A549 (cell line): ENCODE data around the gene NFKB2. TPM values are rescaled to one million over a fixed set of nuclear protein-coding genes. Genes with fewer than 3 reads are reported as not detected.

Experiments used
- ATAC-seq, 2 experiments: fragments of 200-7000 bp in 1 of 2; fragments of >200 bp in 1 of 2; cut with Nextera tagmentation in 1 of 2; cut with Tn5 transposase in 1 of 2; 3 replicates each; pipeline versions ENCODE4 v1.8.0 to v1.9.1; 2018 to 2020; ENCODE audit warnings: mild to moderate bottlenecking in 1 of 2, moderate library complexity in 1 of 2
- CTCF ChIA-PET: fragments of 300-600 bp; sonication (Branson Sonifier 250); formaldehyde crosslinking; extraction: SDS; loops from one replicate; lab custom pipeline; 2021; ENCODE audit warnings: antibody characterized with exemption, inconsistent platforms; lab: Yijun Ruan, JAX
- POLR2A ChIA-PET: fragments of 350-600 bp; formaldehyde crosslinking; extraction: SDS; loops from one replicate; lab custom pipeline; 2021; ENCODE audit warnings: antibody characterized with exemption, inconsistent platforms; lab: Yijun Ruan, JAX
- DNase-seq, 2 experiments: peaks; one replicate each; pipeline versions ENCODE4 v3.0.0 to v3.0.0-alpha.2; 2011 to 2016; ENCODE audit warnings: low read depth in 1 of 2, low spot score in 1 of 2
- FAIRE-seq: peaks from 2 replicates; lab custom pipeline; 2011; peaks lifted over from hg19 to GRCh38; lab: Jason Lieb, UNC
- H3K27ac ChIP-seq, 2 experiments: fragments of >200 bp; sonication (Bioruptor Twin); formaldehyde crosslinking; 3 replicates each; pipeline ENCODE4 v1.5.1; 2016 to 2017
- H3K4me1 ChIP-seq: fragments of >200 bp; sonication (Bioruptor Twin); formaldehyde crosslinking; 3 replicates; pipeline ENCODE4 v1.6.1; 2016
- H3K4me2 ChIP-seq: fragments of >200 bp; sonication (Bioruptor Twin); formaldehyde crosslinking; 3 replicates; pipeline ENCODE4 v1.6.1; 2016
- H3K4me3 ChIP-seq: fragments of >200 bp; sonication (Bioruptor Twin); formaldehyde crosslinking; 3 replicates; pipeline ENCODE4 v1.5.1; 2016
- H3K9me3 ChIP-seq: fragments of >200 bp; sonication (Bioruptor Twin); formaldehyde crosslinking; 3 replicates; pipeline ENCODE4 v1.6.1; 2016
- CBX2 ChIP-seq: fragments of 200-600 bp; sonication (generic); IDR thresholded peaks from 2 replicates; pipeline ENCODE4 v1.6.1; 2016; ENCODE audit warnings: low read depth, mild to moderate bottlenecking, borderline replicate concordance
- CBX8 ChIP-seq: fragments of 200-600 bp; sonication (generic); IDR thresholded peaks from 2 replicates; pipeline ENCODE4 v1.6.1; 2016
- CEBPB ChIP-seq, 2 experiments: fragments of >200 bp in 1 of 2; sonication (Bioruptor Twin) in 1 of 2; formaldehyde crosslinking in 1 of 2; IDR thresholded peaks; 2 replicates each; pipeline ENCODE4 v1.6.1; 2012 to 2016
- ELK1 ChIP-seq: fragments of 150-350 bp; IDR thresholded peaks from 2 replicates; pipeline ENCODE4 v1.6.1; 2014; ENCODE audit warnings: low read depth, mild to moderate bottlenecking, low read length
- FOSB ChIP-seq: fragments of 250-450 bp; sonication (Bioruptor Pico); IDR thresholded peaks from 2 replicates; pipeline ENCODE4 v1.5.0; 2020; ENCODE audit warnings: mild to moderate bottlenecking, moderate library complexity
- FOSL2 ChIP-seq, 2 experiments: fragments of 450-650 bp in 1 of 2; fragments of >200 bp in 1 of 2; sonication (Bioruptor Twin) in 1 of 2; formaldehyde crosslinking; IDR thresholded peaks; 2 replicates each; pipeline versions ENCODE4 v1.5.0 to v1.6.1; 2016 to 2020; ENCODE audit warnings: mild to moderate bottlenecking in 1 of 2, moderate library complexity in 1 of 2
- FOXS1 ChIP-seq: fragments of 250-450 bp; sonication (Bioruptor Pico); IDR thresholded peaks from 2 replicates; pipeline ENCODE4 v1.5.0; 2020; ENCODE audit warnings: mild to moderate bottlenecking, moderate library complexity
- HEYL ChIP-seq: fragments of 250-450 bp; sonication (Bioruptor Pico); IDR thresholded peaks from 2 replicates; pipeline ENCODE4 v1.8.0; 2021; ENCODE audit warnings: mild to moderate bottlenecking, moderate library complexity
- HOXB13 ChIP-seq: fragments of 250-450 bp; sonication (Bioruptor Pico); IDR thresholded peaks from 2 replicates; pipeline ENCODE4 v1.5.0; 2020; ENCODE audit warnings: low read depth, mild to moderate bottlenecking, moderate library complexity
- HOXB5 ChIP-seq: fragments of 250-450 bp; sonication (Bioruptor Pico); IDR thresholded peaks from 2 replicates; pipeline ENCODE4 v1.5.0; 2020; ENCODE audit warnings: mild to moderate bottlenecking, moderate library complexity
- JUN ChIP-seq, 2 experiments: fragments of >200 bp; sonication (Bioruptor Twin); formaldehyde crosslinking; IDR thresholded peaks; 2 replicates in 1 of 2; 3 replicates in 1 of 2; pipeline ENCODE4 v1.6.1; 2016 to 2017
- JUNB ChIP-seq: fragments of >200 bp; sonication (Bioruptor Twin); formaldehyde crosslinking; IDR thresholded peaks from 2 replicates; pipeline ENCODE4 v1.6.1; 2016
- KDM1A ChIP-seq: fragments of 200-600 bp; sonication (generic); IDR thresholded peaks from 2 replicates; pipeline ENCODE4 v1.6.1; 2016; ENCODE audit warnings: low read depth, mild to moderate bottlenecking
- KDM5A ChIP-seq: fragments of 200-600 bp; sonication (generic); IDR thresholded peaks from 2 replicates; pipeline ENCODE4 v1.6.1; 2016; ENCODE audit warnings: antibody characterized with exemption, mild to moderate bottlenecking
- MAFK ChIP-seq: fragments of 450-650 bp; IDR thresholded peaks from 2 replicates; pipeline ENCODE4 v1.6.1; 2014; ENCODE audit not compliant: partially characterized antibody
- MAX ChIP-seq: IDR thresholded peaks from 2 replicates; pipeline ENCODE4 v1.6.1; 2012
- MAZ ChIP-seq: fragments of 150-350 bp; IDR thresholded peaks from 2 replicates; pipeline ENCODE4 v1.6.1; 2014; ENCODE audit warnings: antibody characterized with exemption, low read depth, low read length, borderline replicate concordance
- NPAS2 ChIP-seq: fragments of 250-450 bp; sonication (Bioruptor Pico); IDR thresholded peaks from 2 replicates; pipeline ENCODE4 v1.8.0; 2022; ENCODE audit warnings: mild to moderate bottlenecking, moderate library complexity, borderline replicate concordance
- RAD21 ChIP-seq, 2 experiments: fragments of >200 bp in 1 of 2; sonication (Bioruptor Twin) in 1 of 2; formaldehyde crosslinking in 1 of 2; IDR thresholded peaks in 1 of 2; conservative IDR thresholded peaks in 1 of 2; 2 replicates in 1 of 2; 3 replicates in 1 of 2; pipeline ENCODE4 v1.6.1; 2012 to 2018; ENCODE audit warnings: inconsistent platforms in 1 of 2
- REST ChIP-seq: fragments of 200-600 bp; sonication (generic); IDR thresholded peaks from 2 replicates; pipeline ENCODE4 v1.6.1; 2016; ENCODE audit warnings: antibody characterized with exemption, mild to moderate bottlenecking, moderate library complexity
- RFX5 ChIP-seq: fragments of 450-650 bp; IDR thresholded peaks from 2 replicates; pipeline ENCODE4 v1.7.1; 2014; ENCODE audit warnings: antibody characterized with exemption, mild to moderate bottlenecking, moderate library complexity
- RNF2 ChIP-seq: fragments of 200-600 bp; sonication (generic); IDR thresholded peaks from 2 replicates; pipeline ENCODE4 v1.6.1; 2016; ENCODE audit warnings: low read depth, mild to moderate bottlenecking, antibody characterized with exemption, moderate library complexity, borderline replicate concordance
- TFCP2L1 ChIP-seq: fragments of 250-450 bp; sonication (Bioruptor Pico); IDR thresholded peaks from 2 replicates; pipeline ENCODE4 v1.5.0; 2021; ENCODE audit warnings: mild to moderate bottlenecking
- ZC3H11A ChIP-seq: fragments of 450-650 bp; IDR thresholded peaks from 2 replicates; pipeline ENCODE4 v1.6.1; 2014; ENCODE audit warnings: antibody characterized with exemption, mild to moderate bottlenecking
- ZFP36 ChIP-seq: fragments of 450-650 bp; IDR thresholded peaks from 2 replicates; pipeline ENCODE4 v1.6.1; 2014; ENCODE audit warnings: borderline replicate concordance; ENCODE audit not compliant: partially characterized antibody
- ZSCAN20 ChIP-seq: fragments of 250-450 bp; sonication (Bioruptor Pico); IDR thresholded peaks from 2 replicates; pipeline ENCODE4 v1.8.0; 2022; ENCODE audit warnings: mild to moderate bottlenecking, moderate library complexity
- WGBS: methylation state at CpG from one replicate; pipeline ENCODE4 v1.1.6; 2017; ENCODE audit errors: missing lambda C conversion rate; 5-methylcytosine and 5-hydroxymethylcytosine counted together
- polyA plus RNA-seq, 4 experiments: library from polyadenylated mRNA; depleted of rRNA in 3 of 4; stranded (reverse); fragments of >200 nt; fragmentation: RNase III in 1 of 4; extraction: RNeasy Plus Mini Kit Qiagen cat#74134 plus additional on column Dnase treatment in 1 of 4; gene quantifications; 2 replicates in 3 of 4; 3 replicates in 1 of 4; pipeline ENCODE4 v1.2.3, GENCODE V29; 2011 to 2017

The NFKB2 gene
- polyA plus RNA-seq, 2 of the 4 experiments (the other 2 are of a cell fraction), result 27.6 to 35.7 TPM

GRCh38 chr10:102367441-102367840 lies 28.1 kb upstream of the NFKB2 start:
- no peak overlapping the region for H3K4me3 ChIP-seq
- DNase-seq, result no peak
- peak in 1 of 2 experiments; percentile 26; a peak in 3 of 6 replicates for ATAC-seq
- no peak for FAIRE-seq
- POLR2A ChIA-PET, result no interaction called here
- 100% methylated on average over 1 of the region's 1 CpG for WGBS
- peaks cover 22% of the 10 kb centered on the region for H3K4me1 ChIP-seq
- peaks cover 10% of the 10 kb centered on the region for H3K9me3 ChIP-seq
- TF ChIP-seq JUN (IDR thresholded peaks at IDR 0.05), result no peak
- no peak for TF ChIP-seq MAFK
- no peak for TF ChIP-seq NPAS2
- TF ChIP-seq RFX5, result no peak
- no peak for TF ChIP-seq KDM1A
- no peak for TF ChIP-seq ELK1
- TF ChIP-seq CEBPB (IDR thresholded peaks at IDR 0.05), result no peak
- TF ChIP-seq FOXS1 (CRISPR knock-in tag), result no peak
- no peak for TF ChIP-seq MAX
- no peak for TF ChIP-seq TFCP2L1 (CRISPR knock-in tag)
- no peak for TF ChIP-seq CBX8
- TF ChIP-seq CBX2, result no peak
- TF ChIP-seq HOXB5 (CRISPR knock-in tag), result no peak
- peak overlapping the region; percentile 59 for H3K4me2 ChIP-seq
- CTCF ChIA-PET, result interaction anchor here (10.6 to 17.7 kb wide), 2 partner anchors 18 to 139 kb away, joined by 124 to 140 read pairs; partner anchors contain the start of gene ELOVL3
- peak overlapping the region; percentile 15 to 42; a peak in 3 of 6 replicates for H3K27ac ChIP-seq

GRCh38 chr10:102368077-102368476 lies 27.4 kb upstream of the NFKB2 start:
- ChIA-PET POLR2A (no interaction called here), CTCF (interaction anchor here (0.9 to 17.7 kb wide), 8 partner anchors 10 to 140 kb away, joined by 3 to 140 read pairs (median 6); partner anchors contain the start of genes ELOVL3 and SUFU)
- DNase-seq (peak in 1 of 2 experiments; percentile 48), FAIRE-seq (no peak), ATAC-seq (peak; percentile 51 to 78; a peak in 3 of 6 replicates)
- TF ChIP-seq FOSL2 (IDR thresholded peaks at IDR 0.05), result no peak
- no peak for TF ChIP-seq FOSL2 (CRISPR knock-in tag; IDR thresholded peaks at IDR 0.05)
- no peak for TF ChIP-seq ZSCAN20 (CRISPR knock-in tag)
- no peak for TF ChIP-seq HOXB5 (CRISPR knock-in tag)
- TF ChIP-seq ZFP36, result no peak
- no peak for TF ChIP-seq RAD21 (conservative IDR thresholded peaks at IDR 0.05 in 1 of 2, IDR thresholded peaks at IDR 0.05 in 1 of 2)
- no peak for TF ChIP-seq CBX8
- TF ChIP-seq HEYL (CRISPR knock-in tag), result no peak
- TF ChIP-seq ZC3H11A, result no peak
- no peak for TF ChIP-seq KDM5A
- TF ChIP-seq MAZ, result no peak
- TF ChIP-seq HOXB13, result no peak
- no peak for TF ChIP-seq REST
- TF ChIP-seq JUNB, result no peak
- TF ChIP-seq RNF2, result no peak
- TF ChIP-seq FOSB (CRISPR knock-in tag), result no peak
- H3K27ac ChIP-seq, result peak overlapping the region; percentile 41 to 42; a peak in 4 of 6 replicates
- WGBS, result 2% methylated on average over 3 of the region's 3 CpGs
- H3K9me3 ChIP-seq, result peaks cover 10% of the 10 kb centered on the region
- no peak overlapping the region for H3K4me3 ChIP-seq
- peaks cover 22% of the 10 kb centered on the region for H3K4me1 ChIP-seq
- peak overlapping the region; percentile 59 for H3K4me2 ChIP-seq
